SK-N-SH (cell line): ENCODE results near the gene TRAF7. TPM values are rescaled to one million over a fixed set of nuclear protein-coding genes. Genes with fewer than 3 reads are reported as not detected.
"Not testable (repeated sequence)": the region's sequence is repeated elsewhere in the genome, so short reads cannot be mapped to it uniquely, and the experiment has no call there.

Experiments used
- CTCF ChIA-PET: fragments of 300-600, 350-600 bp; formaldehyde crosslinking; extraction: SDS; loops from one replicate; lab custom pipeline; 2021; lab: Yijun Ruan, JAX
- POLR2A ChIA-PET: fragments of 350-600 bp; sonication (Branson Sonifier 250); formaldehyde crosslinking; extraction: SDS; loops from one replicate; lab custom pipeline; 2020; ENCODE audit warnings: antibody characterized with exemption, inconsistent platforms; lab: Yijun Ruan, JAX
- DNase-seq: peaks from one replicate; pipeline ENCODE4 v3.0.0; 2012
- H2AFZ ChIP-seq: fragments of 200-600 bp; sonication (generic); 2 replicates; pipeline ENCODE4 v1.8.1; 2016; ENCODE audit warnings: antibody characterized with exemption, mild to moderate bottlenecking, low read depth
- H3F3A ChIP-seq: fragments of 200-600 bp; sonication (generic); replicated peaks from 2 replicates; pipeline ENCODE3; 2016; ENCODE audit warnings: antibody characterized with exemption, mild to moderate bottlenecking; ENCODE audit not compliant: insufficient read depth
- H3K27ac ChIP-seq, 2 experiments: fragments of 200-500 bp in 1 of 2; fragments of 200-600 bp in 1 of 2; sonication (Bioruptor generic) in 1 of 2; sonication (generic), shearing (Covaris generic) in 1 of 2; 2 replicates each; pipeline versions ENCODE4 v1.5.1 to v1.6.1; 2014 to 2016; ENCODE audit warnings: low read depth in 2 of 2, inconsistent platforms in 1 of 2, low read length in 1 of 2, mild to moderate bottlenecking in 1 of 2, mixed read lengths in 1 of 2
- H3K27me3 ChIP-seq: fragments of 200-600 bp; sonication (generic), shearing (Covaris generic); 2 replicates; pipeline ENCODE4 v1.6.1; 2016; ENCODE audit warnings: mixed run types; ENCODE audit not compliant: insufficient read depth
- H3K36me3 ChIP-seq, 2 experiments: fragments of 200-500 bp in 1 of 2; fragments of 200-600 bp in 1 of 2; sonication (Bioruptor generic) in 1 of 2; sonication (generic) in 1 of 2; replicated peaks in 1 of 2; 2 replicates each; pipeline versions ENCODE3 to v1.5.1; 2014 to 2016; ENCODE audit warnings: low read length in 1 of 2, mild to moderate bottlenecking in 1 of 2; ENCODE audit not compliant: insufficient read depth in 2 of 2, control insufficient read depth in 1 of 2
- H3K4me1 ChIP-seq, 2 experiments: fragments of 200-500 bp in 1 of 2; fragments of 200-600 bp in 1 of 2; sonication (Bioruptor generic) in 1 of 2; sonication (generic), shearing (Covaris generic) in 1 of 2; 2 replicates each; pipeline versions ENCODE4 v1.5.1 to v1.6.1; 2014 to 2016; ENCODE audit warnings: low read depth in 1 of 2, low read length in 1 of 2, mixed run types in 1 of 2; ENCODE audit not compliant: insufficient read depth in 2 of 2, control insufficient read depth in 1 of 2
- H3K4me2 ChIP-seq: fragments of 200-600 bp; sonication (generic), shearing (Covaris generic); 2 replicates; pipeline ENCODE4 v1.6.1; 2017; ENCODE audit warnings: mixed run types
- H3K4me3 ChIP-seq, 2 experiments: fragments of 200-500 bp in 1 of 2; fragments of 200-600 bp in 1 of 2; sonication (Bioruptor generic) in 1 of 2; sonication (generic), shearing (Covaris generic) in 1 of 2; 2 replicates each; pipeline versions ENCODE4 v1.5.1 to v1.8.1; 2014 to 2016; ENCODE audit warnings: low read depth in 2 of 2, inconsistent platforms in 1 of 2, low read length in 1 of 2, mild to moderate bottlenecking in 1 of 2, mixed read lengths in 1 of 2, moderate library complexity in 1 of 2
- H3K79me2 ChIP-seq: fragments of 200-600 bp; sonication (generic); 2 replicates; pipeline ENCODE4 v1.8.1; 2017; ENCODE audit warnings: mild to moderate bottlenecking; ENCODE audit not compliant: insufficient read depth
- H3K9ac ChIP-seq: fragments of 200-600 bp; sonication (generic); 2 replicates; pipeline ENCODE4 v1.6.1; 2017; ENCODE audit warnings: mixed run types
- H3K9me2 ChIP-seq: fragments of 200-600 bp; sonication (generic); 2 replicates; pipeline ENCODE4 v1.6.1; 2017; ENCODE audit warnings: mixed run types
- H3K9me3 ChIP-seq: fragments of 200-600 bp; sonication (generic); 2 replicates; pipeline ENCODE4 v1.6.1; 2017; ENCODE audit warnings: mixed run types, mild to moderate bottlenecking, moderate library complexity
- H4K20me1 ChIP-seq: fragments of 200-600 bp; sonication (generic); 2 replicates; pipeline ENCODE4 v1.6.1; 2017; ENCODE audit warnings: mild to moderate bottlenecking, mixed run types; ENCODE audit not compliant: insufficient read depth
- FOXJ3 ChIP-seq: sonication (generic); formaldehyde crosslinking; IDR thresholded peaks from 2 replicates; pipeline ENCODE4 v1.5.1; 2020; ENCODE audit warnings: mild to moderate bottlenecking, missing genetic modification reagents
- GABPA ChIP-seq: IDR thresholded peaks from 2 replicates; pipeline ENCODE4 v1.4.0; 2012; ENCODE audit warnings: low read depth, mild to moderate bottlenecking
- NFIC ChIP-seq: IDR thresholded peaks from 2 replicates; pipeline ENCODE4 v1.4.0; 2012; ENCODE audit warnings: borderline replicate concordance
- POLR2AphosphoS5 ChIP-seq: IDR thresholded peaks from 2 replicates; pipeline ENCODE4 v1.6.1; 2012; ENCODE audit warnings: low read depth, low read length
- TAF1 ChIP-seq: IDR thresholded peaks from 2 replicates; pipeline ENCODE4 v1.6.1; 2012; ENCODE audit warnings: low read depth, mild to moderate bottlenecking, low read length, moderate library complexity, borderline replicate concordance
- WGBS: methylation state at CpG from one replicate; pipeline ENCODE4 v1.1.6; 2017; ENCODE audit warnings: low lambda C conversion rate; 5-methylcytosine and 5-hydroxymethylcytosine counted together
- polyA plus RNA-seq, 3 experiments: library from polyadenylated mRNA; depleted of rRNA; stranded (reverse); fragments of >200 nt; gene quantifications; 2 replicates each; pipeline ENCODE4 v1.2.3, GENCODE V29; 2012

The TRAF7 gene
- polyA plus RNA-seq, 1 of the 3 experiments (the other 2 are of a cell fraction), result 73.0 TPM

- no peaks in the 10 kb centered on the region for H3F3A ChIP-seq
- CTCF ChIA-PET, result interaction anchor here (0.9 to 1.0 kb wide), 3 partner anchors 26 to 53 kb away, joined by 3 to 4 read pairs (median 3); partner anchors contain the start of gene ECI1
- 69% methylated on average over 4 of the region's 4 CpGs for WGBS
- DNase-seq, result no peak
- TF ChIP-seq TAF1, result no peak
- TF ChIP-seq, all 33 proteins: peak for 0
- H4K20me1 ChIP-seq, result no peaks in the 10 kb centered on the region
- H3K4me2 ChIP-seq, result no peak overlapping the region
- no peak overlapping the region for H3K27ac ChIP-seq
- H3K4me3 ChIP-seq, result no peak overlapping the region
- peaks cover 0 to 18% of the 10 kb centered on the region in 2 experiments; a peak in 1 of 4 replicates for H3K4me1 ChIP-seq
- H3K27me3 ChIP-seq, result no peaks in the 10 kb centered on the region
- no peaks in the 10 kb centered on the region for H3K9me2 ChIP-seq
- POLR2A ChIA-PET, result interaction anchor here (1.7 kb wide), 1 partner anchor 43 kb away, joined by 5 read pairs; the partner anchor contains the start of gene TRAF7
- H3K79me2 ChIP-seq, result no peaks in the 10 kb centered on the region
- H3K9me3 ChIP-seq, result no peaks in the 10 kb centered on the region
- H3K36me3 ChIP-seq, result no peaks in the 10 kb centered on the region
- no peak overlapping the region for H2AFZ ChIP-seq
- H3K9ac ChIP-seq, result no peak overlapping the region
Measured at GRCh38 chr16:2198283-2198682, 42.7 kb downstream of the TRAF7 start.

DNA sequence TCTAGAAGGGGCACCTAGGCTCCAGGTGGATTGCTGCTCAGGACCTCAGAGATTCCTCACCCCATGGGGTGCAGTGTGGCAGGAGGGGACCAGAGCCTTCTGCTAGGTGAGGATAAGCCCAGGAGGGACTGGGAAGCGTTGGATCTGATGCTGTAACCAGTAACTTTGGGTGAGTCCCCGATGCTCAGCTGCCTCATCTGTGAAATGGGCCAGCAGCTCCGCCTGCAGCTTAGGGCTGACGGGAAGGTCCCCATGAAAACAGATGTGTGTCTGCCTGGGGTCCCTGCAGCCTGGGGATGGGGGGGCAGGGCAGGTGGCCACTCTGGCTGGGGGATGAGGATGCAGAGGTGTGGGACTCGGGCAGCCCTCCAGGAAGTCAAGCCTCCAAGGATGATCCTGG is 43.5 kb downstream of the TRAF7 start:
- H3K4me2 ChIP-seq, result no peak overlapping the region
- peaks cover 0 to 18% of the 10 kb centered on the region in 2 experiments; a peak in 1 of 4 replicates for H3K4me1 ChIP-seq
- no peaks in the 10 kb centered on the region for H3K9me2 ChIP-seq
- WGBS, result 62% methylated on average over 3 of the region's 5 CpGs
- no peaks in the 10 kb centered on the region for H4K20me1 ChIP-seq
- no peak overlapping the region for H3K27ac ChIP-seq
- TF ChIP-seq NFIC (no peak), GABPA (no peak)
- no peak overlapping the region for H3K9ac ChIP-seq
- no peak overlapping the region for H3K4me3 ChIP-seq
- H3K9me3 ChIP-seq, result no peaks in the 10 kb centered on the region
- CTCF ChIA-PET, result interaction anchor here (1.0 kb wide), 2 partner anchors 46 to 52 kb away, joined by 3 to 4 read pairs; partner anchors contain the start of gene ECI1
- no peaks in the 10 kb centered on the region for H3K36me3 ChIP-seq
- H3K79me2 ChIP-seq, result no peaks in the 10 kb centered on the region
- no peak for DNase-seq
- no peaks in the 10 kb centered on the region for H3K27me3 ChIP-seq
- no peaks in the 10 kb centered on the region for H3F3A ChIP-seq
- no peak overlapping the region for H2AFZ ChIP-seq
- POLR2A ChIA-PET, result interaction anchor here (1.7 kb wide), 1 partner anchor 44 kb away, joined by 5 read pairs; the partner anchor contains the start of gene TRAF7

- H2AFZ ChIP-seq, result no peak overlapping the region
- no peaks in the 10 kb centered on the region for H4K20me1 ChIP-seq
- H3K27me3 ChIP-seq, result no peaks in the 10 kb centered on the region
- no peaks in the 10 kb centered on the region for H3K9me2 ChIP-seq
- H3K4me3 ChIP-seq, result no peak overlapping the region
- CTCF ChIA-PET, result no interaction called here
- no peaks in the 10 kb centered on the region for H3K9me3 ChIP-seq
- H3K79me2 ChIP-seq, result no peaks in the 10 kb centered on the region
- H3K27ac ChIP-seq, result no peak overlapping the region
- H3F3A ChIP-seq, result peaks cover 4% of the 10 kb centered on the region
- H3K36me3 ChIP-seq, result no peaks in the 10 kb centered on the region
- POLR2A ChIA-PET, result interaction anchor here (1.7 kb wide), 1 partner anchor 44 kb away, joined by 5 read pairs; the partner anchor contains the start of gene TRAF7
- H3K4me2 ChIP-seq, result no peak overlapping the region
- TF ChIP-seq POLR2AphosphoS5, result no peak
- WGBS, result 71% methylated on average over 5 of the region's 14 CpGs
- DNase-seq, result no peak
- no peak overlapping the region for H3K9ac ChIP-seq
- peaks cover 0 to 17% of the 10 kb centered on the region in 2 experiments; a peak in 2 of 4 replicates for H3K4me1 ChIP-seq
Measured at GRCh38 chr16:2199621-2200139, 44.1 kb downstream of the TRAF7 start.

- no peaks in the 10 kb centered on the region for H3K36me3 ChIP-seq
- no peak overlapping the region for H2AFZ ChIP-seq
- ChIA-PET CTCF (no interaction called here), POLR2A (no interaction called here)
- H3K9me3 ChIP-seq, result no peaks in the 10 kb centered on the region
- no peaks in the 10 kb centered on the region for H3K9me2 ChIP-seq
- no peak overlapping the region for H3K27ac ChIP-seq
- no peaks in the 10 kb centered on the region for H4K20me1 ChIP-seq
- no peak overlapping the region for H3K9ac ChIP-seq
- no peak overlapping the region for H3K4me2 ChIP-seq
- H3K4me3 ChIP-seq, result no peak overlapping the region
- H3K79me2 ChIP-seq, result no peaks in the 10 kb centered on the region
- no peaks in the 10 kb centered on the region for H3K27me3 ChIP-seq
- H3F3A ChIP-seq, result peaks cover 6% of the 10 kb centered on the region
- WGBS, result 73% methylated on average over 6 of the region's 6 CpGs
- peaks cover 0 to 12% of the 10 kb centered on the region in 2 experiments; a peak in 2 of 4 replicates for H3K4me1 ChIP-seq
- DNase-seq, result no peak
- TF ChIP-seq FOXJ3 (CRISPR knock-in tag), result no peak
Measured at GRCh38 chr16:2200313-2200712, 44.7 kb downstream of the TRAF7 start.

DNA sequence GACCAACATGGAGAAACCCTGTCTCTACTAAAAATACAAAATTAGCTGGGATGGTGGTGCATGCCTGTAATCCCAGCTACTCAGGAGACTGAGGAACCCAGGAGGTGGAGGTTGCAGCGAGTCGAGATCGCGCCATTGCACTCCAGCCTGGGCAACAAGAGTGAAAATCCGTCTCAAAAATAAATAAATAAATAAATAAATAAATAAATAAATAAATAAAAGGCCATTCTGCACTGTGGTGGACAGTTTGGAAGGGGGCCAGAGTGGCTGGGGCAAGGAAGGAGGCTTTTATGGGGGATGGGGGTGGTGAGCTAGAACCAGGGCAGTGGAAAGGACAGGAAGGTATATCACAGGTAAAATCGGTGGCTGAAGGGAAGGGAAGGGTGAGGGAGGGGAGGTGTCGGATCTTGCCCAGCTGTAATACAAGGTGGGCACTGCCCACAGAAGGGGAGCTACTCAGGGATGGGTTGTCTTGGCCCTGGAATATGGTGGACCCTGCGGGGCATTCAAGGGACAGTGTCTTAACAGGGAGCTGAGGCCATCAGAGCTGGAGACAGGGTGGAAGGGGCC is 47.6 kb downstream of the TRAF7 start:
- 92% methylated on average over 8 of the region's 8 CpGs for WGBS
- not testable (repeated sequence) for H2AFZ ChIP-seq, H3K4me2 ChIP-seq, H4K20me1 ChIP-seq, DNase-seq, H3K27ac ChIP-seq, H3K4me3 ChIP-seq, H3K9me3 ChIP-seq, H3K9me2 ChIP-seq, H3F3A ChIP-seq, H3K9ac ChIP-seq, H3K27me3 ChIP-seq
- peaks cover 0 to 11% of the 10 kb centered on the region in 2 experiments for H3K36me3 ChIP-seq
- H3K4me1 ChIP-seq, result peaks cover 0 to 19% of the 10 kb centered on the region in 2 experiments; a peak in 2 of 4 replicates
- POLR2A ChIA-PET, result interaction anchor here (0.9 kb wide), 1 partner anchor 48 kb away, joined by 4 read pairs; the partner anchor contains the start of gene TRAF7
- CTCF ChIA-PET, result interaction anchor here (4.9 kb wide), 1 partner anchor 8 kb away, joined by 19 read pairs; no protein-coding TSS in a partner anchor
- peaks cover 16% of the 10 kb centered on the region; the same call in 1 of the 2 replicates for H3K79me2 ChIP-seq
